Gastroesophageal sphincter (tissue), 3 donors: ENCODE data around the gene PDC.

ENCODE experiments used
- CTCF ChIP-seq, 4 experiments: fragments of 200-600 bp in 2 of 4; fragments of 450-650 bp in 2 of 4; sonication (generic) in 1 of 4; IDR thresholded peaks; one replicate each; pipeline ENCODE4 v1.5.1; 2017 to 2019; ENCODE audit warnings: antibody characterized with exemption in 4 of 4, mild to moderate bottlenecking in 2 of 4, moderate library complexity in 2 of 4
- EP300 ChIP-seq: sonication (generic); formaldehyde crosslinking; IDR thresholded peaks from one replicate; pipeline ENCODE4 v1.6.1; 2017; ENCODE audit warnings: antibody characterized with exemption, mild to moderate bottlenecking
- POLR2AphosphoS5 ChIP-seq: sonication (generic); formaldehyde crosslinking; IDR thresholded peaks from one replicate; pipeline ENCODE4 v1.6.1; 2017; ENCODE audit warnings: antibody characterized with exemption

- TF ChIP-seq CTCF (IDR thresholded peaks at IDR 0.05) (no peak), EP300 (no peak), POLR2AphosphoS5 (no peak)
These were observed 38.7 kb upstream of the PDC start for GRCh38 chr1:186499571-186499970.
